K562 (cell line): ENCODE data around the gene GALNS. TPM values are rescaled to one million over a fixed set of nuclear protein-coding genes. Genes with fewer than 3 reads are reported as not detected.

Source experiments
- E2F6 ChIP-seq, 2 experiments: IDR thresholded peaks; 2 replicates each; pipeline ENCODE4 v1.6.1; 2011; ENCODE audit warnings: borderline replicate concordance in 1 of 2, control low read depth in 1 of 2, low read depth in 1 of 2, low read length in 1 of 2, mild to moderate bottlenecking in 1 of 2, mixed read lengths in 1 of 2, moderate library complexity in 1 of 2; ENCODE audit not compliant: insufficient read depth in 1 of 2, insufficient read length in 1 of 2, poor library complexity in 1 of 2, severe bottlenecking in 1 of 2; ENCODE audit errors: extremely low read depth in 1 of 2
- ETV6 ChIP-seq, 3 experiments: fragments of 150-350 bp in 1 of 3; sonication (generic) in 1 of 3; formaldehyde crosslinking in 1 of 3; IDR thresholded peaks; 2 replicates each; pipeline versions ENCODE4 v1.6.1 to v1.8.0; 2014 to 2022; ENCODE audit warnings: borderline replicate concordance in 2 of 3, low read depth in 2 of 3, antibody characterized with exemption in 1 of 3, low read length in 1 of 3, mild to moderate bottlenecking in 1 of 3, missing genetic modification reagents in 1 of 3
- GTF2A2 ChIP-seq: IDR thresholded peaks from 2 replicates; pipeline ENCODE4 v1.6.1; 2016; ENCODE audit warnings: mild to moderate bottlenecking, missing genetic modification characterization, missing compliant biosample characterization
- HNRNPH1 ChIP-seq: fragments of 200-400 bp; formaldehyde crosslinking; optimal IDR thresholded peaks from 2 replicates; pipeline ENCODE3; 2017; ENCODE audit warnings: low read depth, mild to moderate bottlenecking, low read length, moderate library complexity
- HNRNPL ChIP-seq: fragments of 200-400 bp; formaldehyde crosslinking; IDR thresholded peaks from 2 replicates; pipeline ENCODE4 v1.6.1; 2017; ENCODE audit warnings: low read depth, mild to moderate bottlenecking, low read length
- HNRNPUL1 ChIP-seq: fragments of 200-400 bp; formaldehyde crosslinking; IDR thresholded peaks from 2 replicates; pipeline ENCODE4 v1.6.1; 2017; ENCODE audit warnings: low read length
- ID3 ChIP-seq, 2 experiments: fragments of 250-450 bp in 1 of 2; fragments of 450-650 bp in 1 of 2; sonication (Bioruptor Pico) in 1 of 2; IDR thresholded peaks; 2 replicates each; pipeline versions ENCODE4 v1.6.1 to v1.8.0; 2016 to 2021; ENCODE audit warnings: mild to moderate bottlenecking in 2 of 2, moderate library complexity in 2 of 2, missing compliant biosample characterization in 1 of 2, missing genetic modification characterization in 1 of 2
- MCM5 ChIP-seq: fragments of 450-650 bp; IDR thresholded peaks from 2 replicates; pipeline ENCODE4 v1.6.1; 2016; ENCODE audit warnings: low read depth
- NELFE ChIP-seq: IDR thresholded peaks from 2 replicates; pipeline ENCODE4 v1.6.1; 2011; ENCODE audit warnings: mild to moderate bottlenecking; ENCODE audit not compliant: insufficient read depth, insufficient read length
- NUFIP1 ChIP-seq: fragments of 450-650 bp; IDR thresholded peaks from 2 replicates; pipeline ENCODE4 v1.6.1; 2018; ENCODE audit not compliant: partially characterized antibody
- TEAD1 ChIP-seq, 2 experiments: fragments of 450-650 bp in 1 of 2; sonication (generic) in 1 of 2; formaldehyde crosslinking; IDR thresholded peaks; 2 replicates each; pipeline versions ENCODE4 v1.4.0 to v1.8.0; 2020 to 2022; ENCODE audit warnings: mild to moderate bottlenecking in 2 of 2, missing genetic modification reagents in 1 of 2
- TFAM ChIP-seq: fragments of 250-450 bp; sonication (Bioruptor Pico); conservative IDR thresholded peaks from 2 replicates; pipeline ENCODE4 v1.5.0; 2021; ENCODE audit warnings: mild to moderate bottlenecking, moderate library complexity
- XRCC3 ChIP-seq: fragments of 450-650 bp; IDR thresholded peaks from 2 replicates; pipeline ENCODE4 v1.6.1; 2017; ENCODE audit warnings: mild to moderate bottlenecking, moderate library complexity
- XRCC5 ChIP-seq: fragments of 200-400 bp; formaldehyde crosslinking; IDR thresholded peaks from 2 replicates; pipeline ENCODE4 v1.6.1; 2017; ENCODE audit warnings: low read depth, mild to moderate bottlenecking, low read length
- ZBTB7A ChIP-seq: IDR thresholded peaks from 2 replicates; pipeline ENCODE4 v1.6.1; 2011; ENCODE audit warnings: low read depth, mild to moderate bottlenecking, low read length, moderate library complexity, borderline replicate concordance; ENCODE audit not compliant: control insufficient read depth
- ZFP30 ChIP-seq: fragments of 250-450 bp; sonication (Bioruptor Pico); IDR thresholded peaks from 2 replicates; pipeline ENCODE4 v1.8.0; 2022; ENCODE audit warnings: moderate library complexity, mild to moderate bottlenecking, inconsistent platforms, borderline replicate concordance
- ZNF212 ChIP-seq: fragments of 450-650 bp; formaldehyde crosslinking; IDR thresholded peaks from 2 replicates; pipeline ENCODE4 v1.4.0; 2020; ENCODE audit warnings: mild to moderate bottlenecking
- polyA plus RNA-seq, 8 experiments: library from polyadenylated mRNA; depleted of rRNA in 4 of 8; stranded (reverse) in 5 of 8; unstranded in 3 of 8; fragments of >200 nt; fragmentation: Nextera tagmentation in 2 of 8; fragmentation: Illumina TruSeq in 1 of 8; extraction: Ambion mirVana in 2 of 8; extraction: Trizol in 1 of 8; gene quantifications; 2 replicates each; pipeline versions ENCODE4 v1.2.1 to v1.2.3, GENCODE V29; 2011 to 2014; ENCODE audit warnings: inconsistent platforms in 1 of 8, missing spikeins in 1 of 8
- total RNA-seq, 7 experiments: library from RNA; depleted of rRNA in 6 of 7; stranded (reverse); fragments of >200 nt in 6 of 7; fragmentation: Illumina TruSeq in 2 of 7; extraction: Trizol in 2 of 7; gene quantifications; 2 replicates each; pipeline versions ENCODE4 v1.2.1 to v1.2.3, GENCODE V29; 2011 to 2021; ENCODE audit warnings: low replicate concordance in 1 of 7
- TF ChIP-seq, protein P1 (sequence below): fragments of 450-650 bp; IDR thresholded peaks from 2 replicates; pipeline ENCODE4 v1.6.1; 2016; ENCODE audit warnings: antibody characterized with exemption
- TF ChIP-seq, protein P2 (sequence below): sonication (generic); formaldehyde crosslinking; IDR thresholded peaks from 2 replicates; pipeline ENCODE4 v1.8.1; 2023; ENCODE audit warnings: mild to moderate bottlenecking, missing genetic modification reagents

The GALNS gene
- total and polyA plus RNA-seq, 9 of the 15 experiments (the other 6 are each of a cell fraction or from before 2014, with no cell fraction given) = 0.38 to 13.2 (median 4.3) TPM

GRCh38 chr16:88784074-88784855 is 72.5 kb downstream of the GALNS start (continued):
- no peak for TF ChIP-seq HNRNPUL1
- TF ChIP-seq ZBTB7A = peak; percentile 64
- TF ChIP-seq XRCC5 = no peak
- TF ChIP-seq ZFP30 (CRISPR knock-in tag) = no peak
- TF ChIP-seq ID3 (CRISPR knock-in tag; IDR thresholded peaks at IDR 0.05) = no peak
- TF ChIP-seq ID3 (tag; IDR thresholded peaks at IDR 0.05) = no peak
- no peak for TF ChIP-seq MCM5
- no peak for TF ChIP-seq GTF2A2
- TF ChIP-seq ZNF212 = 0 out of 2 replicates have a peak, but pooled peaks have one; percentile 33
- no peak for TF ChIP-seq TFAM
- TF ChIP-seq, protein P1, sequence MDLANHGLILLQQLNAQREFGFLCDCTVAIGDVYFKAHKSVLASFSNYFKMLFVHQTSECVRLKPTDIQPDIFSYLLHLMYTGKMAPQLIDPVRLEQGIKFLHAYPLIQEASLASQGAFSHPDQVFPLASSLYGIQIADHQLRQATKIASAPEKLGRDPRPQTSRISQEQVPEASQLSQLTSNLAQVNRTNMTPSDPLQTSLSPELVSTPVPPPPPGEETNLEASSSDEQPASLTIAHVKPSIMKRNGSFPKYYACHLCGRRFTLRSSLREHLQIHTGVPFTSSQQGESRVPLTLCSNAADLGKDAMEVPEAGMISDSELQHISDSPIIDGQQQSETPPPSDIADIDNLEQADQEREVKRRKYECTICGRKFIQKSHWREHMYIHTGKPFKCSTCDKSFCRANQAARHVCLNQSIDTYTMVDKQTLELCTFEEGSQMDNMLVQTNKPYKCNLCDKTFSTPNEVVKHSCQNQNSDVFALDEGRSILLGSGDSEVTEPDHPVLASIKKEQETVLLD = no peak
- TF ChIP-seq HNRNPL = peak; percentile 77; the same call in 1 of the 2 replicates
- TF ChIP-seq, protein P2, sequence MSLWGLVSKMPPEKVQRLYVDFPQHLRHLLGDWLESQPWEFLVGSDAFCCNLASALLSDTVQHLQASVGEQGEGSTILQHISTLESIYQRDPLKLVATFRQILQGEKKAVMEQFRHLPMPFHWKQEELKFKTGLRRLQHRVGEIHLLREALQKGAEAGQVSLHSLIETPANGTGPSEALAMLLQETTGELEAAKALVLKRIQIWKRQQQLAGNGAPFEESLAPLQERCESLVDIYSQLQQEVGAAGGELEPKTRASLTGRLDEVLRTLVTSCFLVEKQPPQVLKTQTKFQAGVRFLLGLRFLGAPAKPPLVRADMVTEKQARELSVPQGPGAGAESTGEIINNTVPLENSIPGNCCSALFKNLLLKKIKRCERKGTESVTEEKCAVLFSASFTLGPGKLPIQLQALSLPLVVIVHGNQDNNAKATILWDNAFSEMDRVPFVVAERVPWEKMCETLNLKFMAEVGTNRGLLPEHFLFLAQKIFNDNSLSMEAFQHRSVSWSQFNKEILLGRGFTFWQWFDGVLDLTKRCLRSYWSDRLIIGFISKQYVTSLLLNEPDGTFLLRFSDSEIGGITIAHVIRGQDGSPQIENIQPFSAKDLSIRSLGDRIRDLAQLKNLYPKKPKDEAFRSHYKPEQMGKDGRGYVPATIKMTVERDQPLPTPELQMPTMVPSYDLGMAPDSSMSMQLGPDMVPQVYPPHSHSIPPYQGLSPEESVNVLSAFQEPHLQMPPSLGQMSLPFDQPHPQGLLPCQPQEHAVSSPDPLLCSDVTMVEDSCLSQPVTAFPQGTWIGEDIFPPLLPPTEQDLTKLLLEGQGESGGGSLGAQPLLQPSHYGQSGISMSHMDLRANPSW (CRISPR knock-in tag) = no peak
- no peak for TF ChIP-seq HNRNPH1
- TF ChIP-seq NUFIP1 = no peak
- no peak for TF ChIP-seq TEAD1 (CRISPR knock-in tag; IDR thresholded peaks at IDR 0.05)
- no peak for TF ChIP-seq E2F6 (IDR thresholded peaks at IDR 0.05; ENCODE audit: borderline replicate concordance in 1 of 2, extremely low read depth in 1 of 2, insufficient read depth in 1 of 2, insufficient read length in 1 of 2, low read depth in 1 of 2, low read length in 1 of 2, poor library complexity in 1 of 2, severe bottlenecking in 1 of 2)
- TF ChIP-seq XRCC3 = no peak
- TF ChIP-seq NELFE = no peak
- TF ChIP-seq ETV6 (IDR thresholded peaks at IDR 0.05; ENCODE audit: borderline replicate concordance in 1 of 2, low read depth in 2 of 2, low read length in 1 of 2) = no peak
- TF ChIP-seq ETV6 (CRISPR knock-in tag; IDR thresholded peaks at IDR 0.05; ENCODE audit: borderline replicate concordance) = peak; percentile 67; the same call in 1 of the 2 replicates
